IMR-90 (cell line): ENCODE measurements around the gene MNAT1. TPM values are rescaled to one million over a fixed set of nuclear protein-coding genes. Genes with fewer than 3 reads are reported as not detected.

Experiments
- ATAC-seq: fragments of 200-7000 bp; cut with Tn5 transposase; 2 replicates; pipeline ENCODE4 v1.9.1; 2020; ENCODE audit warnings: low read depth, mild to moderate bottlenecking, moderate library complexity
- BruUV-seq: library from RNA; stranded (reverse); fragments of 400-500 nt; replicated peaks from 2 replicates; lab custom pipeline; 2021; lab: Mats Ljungman, UMichigan
- CTCF ChIA-PET: fragments of 300-600 bp; formaldehyde crosslinking; extraction: SDS; loops from one replicate; lab custom pipeline; 2021; ENCODE audit warnings: antibody characterized with exemption; lab: Yijun Ruan, JAX
- POLR2A ChIA-PET: fragments of 300-600 bp; sonication (Branson Sonifier 250); formaldehyde crosslinking; loops from one replicate; lab custom pipeline; 2022; ENCODE audit warnings: antibody characterized with exemption; ENCODE audit not compliant: unreplicated experiment; lab: Charles Lee
- DNase-seq: peaks from one replicate; pipeline ENCODE4 v3.0.0; 2013
- H2AFZ ChIP-seq: replicated peaks from 2 replicates; pipeline ENCODE3; 2013; ENCODE audit warnings: low read length, mild to moderate bottlenecking; ENCODE audit not compliant: poor library complexity
- H2AK5ac ChIP-seq: 2 replicates; pipeline ENCODE4 v1.6.1; 2013; ENCODE audit warnings: low read depth, low read length, inconsistent platforms
- H2AK9ac ChIP-seq: replicated peaks from 2 replicates; pipeline ENCODE3; 2013; ENCODE audit warnings: mild to moderate bottlenecking, low read depth, low read length, moderate library complexity; ENCODE audit not compliant: poor library complexity
- H2BK120ac ChIP-seq: 2 replicates; pipeline ENCODE4 v1.6.1; 2013; ENCODE audit warnings: low read depth, low read length, inconsistent platforms
- H2BK15ac ChIP-seq: 3 replicates; pipeline ENCODE4 v1.6.1; 2013; ENCODE audit warnings: low read depth, low read length, inconsistent platforms
- H2BK20ac ChIP-seq: 2 replicates; pipeline ENCODE4 v1.6.1; 2013; ENCODE audit warnings: low read depth, mild to moderate bottlenecking, inconsistent platforms, low read length, moderate library complexity
- H2BK5ac ChIP-seq: 2 replicates; pipeline ENCODE4 v1.6.1; 2013; ENCODE audit warnings: mild to moderate bottlenecking, low read depth, low read length, inconsistent platforms; ENCODE audit not compliant: poor library complexity, severe bottlenecking
- H3K14ac ChIP-seq: replicated peaks from 2 replicates; pipeline ENCODE4 v1.6.1; 2013; ENCODE audit warnings: low read depth, low read length, inconsistent platforms
- H3K18ac ChIP-seq: 2 replicates; pipeline ENCODE4 v1.6.1; 2013; ENCODE audit warnings: low read depth, low read length, control low read depth
- H3K23ac ChIP-seq: 2 replicates; pipeline ENCODE4 v1.6.1; 2013; ENCODE audit warnings: low read depth, low read length, inconsistent platforms
- H3K27ac ChIP-seq: 2 replicates; pipeline ENCODE4 v1.5.1; 2013; ENCODE audit warnings: mild to moderate bottlenecking, control low read depth, low read length; ENCODE audit not compliant: insufficient read depth
- H3K27me3 ChIP-seq: 2 replicates; pipeline ENCODE4 v1.6.1; 2013; ENCODE audit warnings: low read length; ENCODE audit not compliant: control insufficient read depth, insufficient read depth
- H3K36me3 ChIP-seq: 2 replicates; pipeline ENCODE4 v1.6.1; 2013; ENCODE audit warnings: low read length, mixed read lengths; ENCODE audit not compliant: control insufficient read depth, insufficient read depth
- H3K4ac ChIP-seq: 2 replicates; pipeline ENCODE4 v1.6.1; 2013; ENCODE audit warnings: low read depth, low read length, inconsistent platforms
- H3K4me1 ChIP-seq: 2 replicates; pipeline ENCODE4 v1.6.1; 2013; ENCODE audit warnings: low read length, mixed read lengths; ENCODE audit not compliant: control insufficient read depth, insufficient read depth
- H3K4me2 ChIP-seq: 2 replicates; pipeline ENCODE4 v1.6.1; 2013; ENCODE audit warnings: low read depth, mild to moderate bottlenecking, control low read depth, low read length, moderate library complexity
- H3K4me3 ChIP-seq: 2 replicates; pipeline ENCODE4 v1.5.1; 2013; ENCODE audit warnings: low read depth, mild to moderate bottlenecking, control low read depth, low read length, moderate library complexity; ENCODE audit not compliant: insufficient read depth
- H3K56ac ChIP-seq: 2 replicates; pipeline ENCODE4 v1.6.1; 2013; ENCODE audit warnings: low read length, inconsistent platforms; ENCODE audit not compliant: insufficient read depth; ENCODE audit errors: extremely low read depth
- H3K79me1 ChIP-seq, 2 experiments: 2 replicates each; pipeline ENCODE4 v1.6.1; 2013; ENCODE audit warnings: low read length in 2 of 2, inconsistent platforms in 1 of 2, low read depth in 1 of 2
- H3K9ac ChIP-seq: 2 replicates; pipeline ENCODE4 v1.6.1; 2013; ENCODE audit warnings: low read depth, low read length, control low read depth
- H3K9me1 ChIP-seq: 2 replicates; pipeline ENCODE4 v1.6.1; 2013; ENCODE audit warnings: low read length, inconsistent platforms; ENCODE audit not compliant: insufficient read depth
- H3K9me3 ChIP-seq: 2 replicates; pipeline ENCODE4 v1.6.1; 2013; ENCODE audit warnings: low read length; ENCODE audit not compliant: control insufficient read depth, insufficient read depth
- H4K20me1 ChIP-seq: 2 replicates; pipeline ENCODE4 v1.6.1; 2013; ENCODE audit warnings: low read length, inconsistent platforms; ENCODE audit not compliant: insufficient read depth
- H4K5ac ChIP-seq: 2 replicates; pipeline ENCODE4 v1.6.1; 2013; ENCODE audit warnings: mild to moderate bottlenecking, low read depth, low read length, control low read depth
- H4K8ac ChIP-seq, 2 experiments: 2 replicates each; pipeline ENCODE4 v1.6.1; 2013; ENCODE audit warnings: low read depth in 2 of 2, low read length in 2 of 2, control low read depth in 1 of 2, inconsistent platforms in 1 of 2
- H4K91ac ChIP-seq: 2 replicates; pipeline ENCODE4 v1.6.1; 2013; ENCODE audit warnings: low read depth, low read length, inconsistent platforms; ENCODE audit not compliant: insufficient read depth
- BHLHE40 ChIP-seq: fragments of 150-350 bp; IDR thresholded peaks from 2 replicates; pipeline ENCODE4 v1.6.1; 2016; ENCODE audit warnings: mild to moderate bottlenecking, low read depth, low read length
- CEBPB ChIP-seq: IDR thresholded peaks from 2 replicates; pipeline ENCODE4 v1.6.1; 2012; ENCODE audit warnings: low read depth, low read length, improper control_type of control experiment
- CHD1 ChIP-seq: IDR thresholded peaks from 2 replicates; pipeline ENCODE4 v1.6.1; 2012; ENCODE audit warnings: low read depth, low read length, improper control_type of control experiment
- ELK1 ChIP-seq: fragments of 150-350 bp; IDR thresholded peaks from 2 replicates; pipeline ENCODE4 v1.6.1; 2016; ENCODE audit warnings: low read depth, mild to moderate bottlenecking, low read length, moderate library complexity, borderline replicate concordance
- FOS ChIP-seq: fragments of 150-350 bp; IDR thresholded peaks from 2 replicates; pipeline ENCODE4 v1.6.1; 2016; ENCODE audit warnings: low read depth, low read length
- MAFK ChIP-seq: IDR thresholded peaks from 2 replicates; pipeline ENCODE4 v1.6.1; 2012; ENCODE audit warnings: low read depth, low read length, improper control_type of control experiment
- MXI1 ChIP-seq: IDR thresholded peaks from 2 replicates; pipeline ENCODE4 v1.6.1; 2012; ENCODE audit warnings: low read depth, mild to moderate bottlenecking, low read length, moderate library complexity, borderline replicate concordance
- NFE2L2 ChIP-seq: fragments of 150-350 bp; IDR thresholded peaks from 2 replicates; pipeline ENCODE4 v1.6.1; 2016; ENCODE audit warnings: low read depth, mild to moderate bottlenecking, low read length
- RAD21 ChIP-seq: IDR thresholded peaks from 2 replicates; pipeline ENCODE4 v1.6.1; 2012; ENCODE audit warnings: low read length, improper control_type of control experiment
- RFX5 ChIP-seq: IDR thresholded peaks from 2 replicates; pipeline ENCODE4 v1.8.0; 2012; ENCODE audit warnings: low read depth, mild to moderate bottlenecking, low read length, moderate library complexity
- SMC3 ChIP-seq: fragments of 150-350 bp; IDR thresholded peaks from 2 replicates; pipeline ENCODE4 v1.6.1; 2016; ENCODE audit warnings: low read depth, mild to moderate bottlenecking, antibody characterized with exemption, low read length, moderate library complexity
- USF2 ChIP-seq: fragments of 150-350 bp; IDR thresholded peaks from 2 replicates; pipeline ENCODE4 v1.6.1; 2017; ENCODE audit warnings: mild to moderate bottlenecking, antibody characterized with exemption, low read length, low read depth
- dilution Hi-C: fragments of 300-500 bp; cut with HindIII; formaldehyde crosslinking; loops from one replicate; pipeline ENCODE4 v1.14.3; 2018; ENCODE audit warnings: low sequenced_read_pairs; ENCODE audit not compliant: unreplicated experiment
- in situ Hi-C: fragments of 300-500 bp; cut with MboI; formaldehyde crosslinking; loops from 3 replicates; pipeline ENCODE4 v1.14.3; 2019; ENCODE audit warnings: low sequenced_read_pairs, inconsistent platforms, mixed read lengths
- intact Hi-C: fragments of 100-400 bp; cut with micrococcal nuclease; formaldehyde crosslinking; loops from 2 replicates; pipeline ENCODE4 v1.10.0; 2022
- polyA plus RNA-seq, 3 experiments: library from polyadenylated mRNA; depleted of rRNA; stranded (reverse); fragments of >200 nt; gene quantifications; 2 replicates each; pipeline ENCODE4 v1.2.3, GENCODE V29; 2012; ENCODE audit warnings: low replicate concordance in 1 of 3
- total RNA-seq: library from RNA; depleted of rRNA; stranded (reverse); fragments of >200 nt; gene quantifications from 2 replicates; pipeline ENCODE4 v1.2.3, GENCODE V29; 2012

The MNAT1 gene
- total and polyA plus RNA-seq, 2 of the 4 experiments (the other 2 are of a cell fraction) = 48.2 to 53.0 TPM

GRCh38 chr14:60935319-60935718, 200.8 kb downstream of the MNAT1 start:
- Histone ChIP-seq H4K5ac (no peak overlapping the region), H2BK15ac (no peak overlapping the region), H3K36me3 (no peaks in the 10 kb centered on the region), H3K27me3 (no peaks in the 10 kb centered on the region), H3K79me1 (peaks cover 0 to 22% of the 10 kb centered on the region in 2 experiments), H3K4ac (no peak overlapping the region), H3K4me1 (0 out of 2 replicates have a peak, but pooled peaks cover 2% of the 10 kb centered on the region), H3K9me1 (no peaks in the 10 kb centered on the region), H3K14ac (no peak overlapping the region), H2AK5ac (no peak overlapping the region), H4K8ac (no peak overlapping the region), H3K9ac (no peak overlapping the region), H3K9me3 (no peaks in the 10 kb centered on the region), H3K56ac (no peak overlapping the region), H2AK9ac (no peak overlapping the region), H3K18ac (no peak overlapping the region), H3K4me2 (no peak overlapping the region), H2AFZ (no peak overlapping the region), H3K27ac (no peak overlapping the region), H2BK5ac (no peak overlapping the region), H3K23ac (no peak overlapping the region), H4K91ac (no peak overlapping the region), H4K20me1 (peaks cover 8% of the 10 kb centered on the region; the same call in 1 of the 2 replicates), H3K4me3 (no peak overlapping the region), H2BK120ac (no peak overlapping the region), H2BK20ac (no peak overlapping the region)
- no TSS peak for BruUV-seq
- TF ChIP-seq USF2 (no peak), NFE2L2 (no peak), BHLHE40 (no peak), CEBPB (no peak), MXI1 (no peak), RAD21 (no peak), SMC3 (no peak), ELK1 (no peak), CHD1 (no peak), MAFK (no peak), FOS (no peak), RFX5 (no peak)
- intact Hi-C loops (no loop called here), dilution Hi-C loops (no loop called here), in situ Hi-C loops (no loop called here)
- POLR2A ChIA-PET = no interaction called here
- DNase-seq (no peak), ATAC-seq (no peak)
- CTCF ChIA-PET = no interaction called here
